NCI-H526 treated with DMSO at 0.1 percent for 48 hours (cell line): ENCODE data around the gene DAB2.
"Not testable (repeated sequence)": the region's sequence is repeated elsewhere in the genome, so short reads cannot be mapped to it uniquely, and the experiment has no call there.

Experiments used
- DNase-seq: peaks from one replicate; lab custom pipeline; 2025; lab: John Stamatoyannopoulos, UW

The DAB2 gene

DNA sequence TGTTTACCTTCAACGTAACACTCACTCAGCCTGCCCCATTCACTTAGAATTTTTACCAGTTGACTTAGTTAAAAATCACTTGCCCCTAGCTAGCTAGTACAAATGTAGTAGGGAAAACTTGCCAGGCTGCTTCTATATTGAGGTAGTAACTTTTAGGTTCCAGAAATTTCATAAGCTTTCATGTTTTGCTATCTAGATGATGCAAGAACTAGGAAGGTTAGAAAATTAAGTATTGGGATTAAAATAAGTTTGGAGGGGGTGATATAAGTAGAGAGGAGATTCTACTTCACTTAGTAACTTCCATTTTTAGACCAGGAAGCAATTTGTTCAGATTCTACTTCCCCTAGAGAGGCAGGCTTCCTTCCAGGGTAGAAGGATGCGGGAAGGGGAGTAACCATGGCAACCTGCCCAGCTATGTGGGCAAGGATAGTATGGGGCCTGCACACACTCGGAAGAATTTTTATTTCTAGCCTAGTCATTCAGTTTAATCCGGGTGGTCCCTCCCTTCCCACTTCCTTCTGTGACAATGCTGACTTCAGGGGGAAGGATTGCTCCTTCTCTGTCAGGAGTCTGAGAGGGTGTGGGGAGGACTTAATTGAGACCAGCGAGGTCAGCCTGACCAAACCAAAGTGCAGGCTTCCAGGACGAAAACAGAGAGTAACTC, 4.2 kb downstream of the DAB2 start:
- DNase-seq: no peak

GRCh38 chr5:39419796-39420195, 5.0 kb downstream of the DAB2 start:
- DNase-seq: no peak

- DNase-seq: no peak
Measured at GRCh38 chr5:39417979-39418378, 6.8 kb downstream of the DAB2 start.

- DNase-seq: no peak
Measured at GRCh38 chr5:39415201-39415600, 9.6 kb downstream of the DAB2 start.

- no peak for DNase-seq
Measured at GRCh38 chr5:39414426-39414825, 10.4 kb downstream of the DAB2 start.

- no peak for DNase-seq
Measured at GRCh38 chr5:39413771-39414170, 11.0 kb downstream of the DAB2 start.

- no peak for DNase-seq
Measured at GRCh38 chr5:39412721-39413394, 11.9 kb downstream of the DAB2 start.

DNA sequence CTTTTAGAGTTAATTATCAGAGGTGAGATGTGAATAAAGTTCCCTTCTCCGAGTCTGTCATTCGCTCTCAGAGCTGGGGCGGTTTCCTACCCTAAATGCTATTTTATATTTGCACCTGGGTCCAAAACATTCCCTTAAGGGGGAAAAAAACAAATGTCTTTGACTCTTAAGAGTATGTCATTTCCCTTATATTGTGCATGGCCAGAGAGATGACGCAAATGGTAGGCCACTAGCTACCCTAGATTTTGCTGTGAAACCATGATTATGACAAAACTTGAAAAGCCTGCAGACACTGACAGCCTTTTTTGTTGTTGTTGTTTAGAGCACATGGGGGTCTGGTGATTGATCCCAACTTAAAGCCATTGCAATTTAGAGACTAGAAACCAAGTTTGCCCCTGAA, 12.8 kb downstream of the DAB2 start:
- no peak for DNase-seq

- no peak for DNase-seq
Measured at GRCh38 chr5:39411061-39411460, 13.7 kb downstream of the DAB2 start.

- no peak for DNase-seq
Measured at GRCh38 chr5:39409033-39409432, 15.7 kb downstream of the DAB2 start.

- no peak for DNase-seq
Measured at GRCh38 chr5:39405083-39405843, 19.5 kb downstream of the DAB2 start.

- DNase-seq: not testable (repeated sequence)
Measured at GRCh38 chr5:39403761-39404160, 21.0 kb downstream of the DAB2 start.

- not testable (repeated sequence) for DNase-seq
Measured at GRCh38 chr5:39402140-39402539, 22.6 kb downstream of the DAB2 start.

DNA sequence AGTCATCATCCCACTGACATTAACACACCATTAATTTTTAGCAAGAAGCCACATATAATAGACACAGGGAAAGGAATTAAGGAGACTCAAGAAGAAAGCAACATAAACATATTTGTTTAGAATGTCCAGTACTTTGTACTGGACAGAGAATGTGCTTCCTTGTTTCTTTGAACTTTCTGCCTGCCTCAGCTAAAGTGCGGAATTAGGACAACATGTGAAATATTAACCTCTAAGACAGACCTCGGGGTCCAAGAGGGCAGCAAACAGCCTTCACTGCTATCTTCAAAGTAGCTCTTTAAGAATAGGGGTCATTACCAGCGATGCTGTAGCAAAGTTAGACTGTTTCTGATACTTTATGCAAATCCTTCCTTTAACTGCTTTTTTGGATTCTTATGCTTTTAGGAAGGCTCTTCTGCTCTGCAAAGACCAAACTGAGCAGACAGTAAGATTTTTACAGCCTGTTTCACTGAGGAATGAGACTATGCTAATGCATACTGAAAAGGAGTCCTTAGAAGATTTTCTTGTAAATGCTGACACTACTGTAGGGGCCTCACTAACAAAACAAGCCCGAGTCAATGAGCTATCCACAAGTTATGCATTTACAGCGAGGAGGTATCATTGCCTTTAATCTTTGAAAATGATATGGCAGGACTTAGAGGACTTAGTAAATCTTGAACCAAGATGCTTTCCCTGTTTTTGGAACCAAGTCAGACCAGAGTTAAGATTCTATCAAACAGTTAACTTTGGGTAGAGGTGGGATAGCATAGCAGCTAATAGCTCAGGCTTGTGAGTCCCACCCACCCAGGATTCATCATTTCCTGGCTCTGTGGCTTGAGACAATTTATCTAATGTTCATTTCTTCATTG, 23.8 kb downstream of the DAB2 start:
- DNase-seq: no peak

DNA sequence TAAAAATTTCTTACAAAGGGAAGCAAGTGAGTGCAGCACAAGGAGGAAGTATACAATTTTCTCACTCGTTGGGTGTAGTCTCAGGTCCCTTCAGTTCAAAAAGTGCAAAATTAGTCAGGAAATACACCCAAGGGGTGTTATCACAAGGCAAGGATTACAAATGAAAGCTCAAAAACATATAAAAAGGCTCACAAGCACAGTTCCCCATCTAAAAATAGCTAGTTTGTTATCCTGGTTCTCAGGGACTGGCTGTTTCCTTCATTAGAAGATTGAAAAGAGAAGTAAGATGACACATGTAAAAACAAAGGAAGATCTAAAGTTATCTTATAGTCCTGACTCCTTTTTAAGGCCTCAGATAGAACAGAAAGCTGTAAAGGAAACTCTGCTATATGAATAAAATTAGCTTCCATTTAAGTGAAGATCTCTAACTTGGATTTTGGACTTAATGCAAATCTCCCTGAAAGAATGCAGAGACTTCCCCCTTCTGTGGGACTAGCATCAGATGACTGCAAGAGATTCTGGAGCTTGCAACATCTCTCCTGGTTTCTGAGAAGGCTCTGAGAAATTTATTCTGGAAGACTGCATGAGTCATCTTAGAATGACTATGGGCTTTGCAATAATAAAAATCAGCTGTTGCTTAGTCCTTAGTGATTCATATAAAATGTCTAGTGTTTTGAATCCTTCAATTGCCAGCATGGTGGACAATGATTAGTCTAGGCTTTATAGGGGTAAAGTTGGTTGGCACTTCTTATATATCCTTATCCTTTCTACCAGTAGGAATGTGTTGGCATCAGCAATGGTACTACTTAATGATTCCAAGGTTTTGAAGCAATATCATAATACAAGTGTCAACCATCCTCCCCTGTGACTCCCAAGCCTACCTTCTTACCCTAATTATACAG, 25.4 kb downstream of the DAB2 start:
- no peak for DNase-seq

- no peak for DNase-seq
Measured at GRCh38 chr5:39396843-39397242, 27.9 kb downstream of the DAB2 start.

DNA sequence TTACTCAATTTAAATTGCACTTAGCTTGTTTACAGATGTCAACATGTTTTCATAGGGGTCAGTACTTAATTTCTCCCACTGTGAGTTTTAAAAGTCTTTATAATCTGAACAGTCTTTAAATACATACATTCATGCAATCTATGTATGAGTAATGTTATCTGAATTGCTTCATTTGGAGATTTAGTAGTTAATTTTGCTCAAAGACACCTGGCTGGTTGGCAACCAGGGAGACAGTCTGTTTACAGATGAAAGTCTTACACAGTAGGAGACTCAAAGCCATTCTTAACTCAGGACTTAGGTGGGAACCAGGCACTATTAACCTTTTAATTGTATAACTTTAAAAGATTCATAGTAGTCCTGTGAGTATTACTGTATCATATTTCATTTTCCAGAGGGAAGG, 29.3 kb downstream of the DAB2 start:
- DNase-seq: no peak

- no peak for DNase-seq
Measured at GRCh38 chr5:39394946-39395345, 29.8 kb downstream of the DAB2 start.

DNA sequence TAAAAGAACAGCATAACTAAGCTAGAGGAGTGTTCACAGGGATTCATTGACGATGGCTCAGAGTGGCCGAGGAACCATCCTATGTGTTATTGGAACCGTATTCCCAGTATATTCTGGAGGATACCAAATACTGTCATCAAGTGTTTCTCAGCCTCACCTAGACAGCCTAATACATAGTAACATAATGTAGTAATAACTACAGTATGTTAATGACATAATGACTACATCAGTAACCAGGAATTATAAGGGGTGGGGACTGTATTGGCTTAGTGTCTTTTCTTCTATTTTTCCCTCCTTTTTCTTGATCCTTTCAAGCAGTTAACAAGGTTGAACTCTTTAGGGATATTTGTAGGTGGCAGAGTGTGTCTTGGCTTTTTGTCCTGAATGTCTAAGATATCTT, 33.8 kb downstream of the DAB2 start:
- DNase-seq: no peak

GRCh38 chr5:39387293-39387692, 37.5 kb downstream of the DAB2 start:
- DNase-seq: no peak

DNA sequence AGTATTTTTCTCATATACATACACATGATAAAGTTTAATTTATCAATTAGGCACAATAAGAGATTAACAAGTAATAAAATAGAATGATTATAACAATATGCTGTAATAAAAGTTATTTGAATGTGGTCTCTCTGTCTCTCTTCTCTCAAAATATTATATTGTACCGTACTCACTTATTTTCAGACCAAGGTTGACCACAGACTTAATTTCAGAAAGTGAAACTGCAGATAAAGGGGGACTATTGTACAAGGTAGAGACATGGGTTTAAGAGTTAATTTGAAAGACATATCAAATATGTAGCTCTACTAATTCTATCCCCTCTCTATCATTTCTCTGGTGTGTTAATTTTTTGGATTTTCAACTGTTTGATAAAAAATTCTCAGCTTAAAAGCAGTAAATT, 40.5 kb downstream of the DAB2 start:
- DNase-seq: no peak
